HG02623 (cell line): ENCODE data around the gene DNAAF1.

Experiments
- ATAC-seq: cut with Tn5 transposase; IDR thresholded peaks from one replicate; pipeline ENCODE4 v1.9.1; 2021; ENCODE audit warnings: moderate library complexity; ENCODE audit not compliant: unreplicated experiment

Gene DNAAF1

GRCh38 chr16:84121007-84121406 is 24.1 kb upstream of the DNAAF1 start:
- ATAC-seq: no peak

GRCh38 chr16:84124257-84125073 is 20.6 kb upstream of the DNAAF1 start:
- no peak for ATAC-seq

GRCh38 chr16:84131117-84131516 is 14.0 kb upstream of the DNAAF1 start:
- no peak for ATAC-seq

- no peak for ATAC-seq
Measured at GRCh38 chr16:84132527-84133285, 12.4 kb upstream of the DNAAF1 start.

GRCh38 chr16:84136331-84137125 is 8.6 kb upstream of the DNAAF1 start:
- no peak for ATAC-seq

GRCh38 chr16:84137287-84137686 is 7.8 kb upstream of the DNAAF1 start:
- no peak for ATAC-seq

GRCh38 chr16:84137769-84138357 is 7.2 kb upstream of the DNAAF1 start:
- ATAC-seq: no peak

GRCh38 chr16:84138500-84138823 is 6.6 kb upstream of the DNAAF1 start:
- ATAC-seq: no peak

GRCh38 chr16:84138824-84139627 is 6.1 kb upstream of the DNAAF1 start:
- ATAC-seq: peak; percentile 47

- no peak for ATAC-seq
Measured at GRCh38 chr16:84139628-84140258, 5.4 kb upstream of the DNAAF1 start.

GRCh38 chr16:84141143-84141670 is 3.9 kb upstream of the DNAAF1 start:
- no peak for ATAC-seq

GRCh38 chr16:84143081-84143480 is 2.0 kb upstream of the DNAAF1 start:
- no peak for ATAC-seq

GRCh38 chr16:84143784-84144199 is 1.3 kb upstream of the DNAAF1 start:
- no peak for ATAC-seq

- peak; percentile 9 for ATAC-seq
Measured at GRCh38 chr16:84144209-84144858, 774 bp upstream of the DNAAF1 start.

GRCh38 chr16:84150926-84151325 is 5.8 kb downstream of the DNAAF1 start:
- no peak for ATAC-seq

GRCh38 chr16:84153660-84154214 is 8.6 kb downstream of the DNAAF1 start:
- ATAC-seq: no peak

GRCh38 chr16:84155226-84155625 is 10.1 kb downstream of the DNAAF1 start:
- ATAC-seq: no peak

GRCh38 chr16:84155771-84156170 is 10.7 kb downstream of the DNAAF1 start:
- ATAC-seq: no peak

- ATAC-seq: no peak
Measured at GRCh38 chr16:84156342-84156784, 11.3 kb downstream of the DNAAF1 start.
